ENCODE results near the gene OR2B6.

GRCh38 chr6:27911956-27912446 lies 45.0 kb upstream of the OR2B6 start, which contains the start of gene OR2B2:
- TF ChIP-seq CTCF (conservative IDR thresholded peaks at IDR 0.05) (no peak), ZFX (IDR thresholded peaks at IDR 0.05) (no peak)

Data from C4-2B (cell line).